GM23248 (cell line): ENCODE results near the gene GRIP2.

ENCODE experiments used
- EZH2 ChIP-seq: fragments of 200-600 bp; sonication (generic); IDR thresholded peaks from 2 replicates; pipeline ENCODE4 v1.6.1; 2018; ENCODE audit warnings: antibody characterized with exemption, mild to moderate bottlenecking; ENCODE audit not compliant: insufficient read depth, poor library complexity, severe bottlenecking
- EZH2phosphoT487 ChIP-seq: fragments of 200-600 bp; sonication (generic); IDR thresholded peaks from 2 replicates; pipeline ENCODE4 v1.6.1; 2018; ENCODE audit warnings: antibody characterized with exemption, moderate library complexity, mild to moderate bottlenecking, low read depth; ENCODE audit not compliant: insufficient read depth

DNA sequence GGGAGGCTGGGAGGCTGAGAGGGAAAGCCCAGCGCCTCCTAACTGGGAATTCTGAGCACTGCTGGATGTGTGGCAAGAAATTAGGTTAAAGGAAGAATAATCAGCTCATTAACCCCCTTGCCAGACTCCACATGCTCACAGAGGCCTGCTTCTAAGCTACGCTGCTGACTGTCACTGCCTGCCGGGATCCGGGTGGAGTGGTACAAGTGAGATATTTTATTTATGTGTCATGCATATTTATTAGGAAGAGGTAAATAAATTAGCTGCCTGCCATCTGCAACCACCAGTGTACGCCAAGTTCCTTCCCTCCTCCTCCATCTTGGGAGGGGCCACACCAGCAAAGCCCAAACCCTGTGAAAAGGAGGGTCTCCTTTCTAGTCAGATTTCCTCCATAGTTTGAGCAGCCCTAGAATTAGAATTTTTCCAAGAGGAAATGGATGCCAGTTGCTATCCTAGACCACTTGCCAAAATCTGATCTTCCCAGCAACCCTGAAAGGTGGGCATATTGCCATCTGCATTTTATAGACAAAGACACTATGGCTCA lies 43.5 kb upstream of the GRIP2 start:
- no peak for TF ChIP-seq EZH2
- TF ChIP-seq EZH2phosphoT487 = no peak
